ENCODE data around the gene SNX8. TPM values are rescaled to one million over a fixed set of nuclear protein-coding genes. Genes with fewer than 3 reads are reported as not detected.
A peak's percentile ranks its signal among the peaks of the same experiment; 100 is the strongest.

SNX8 gene
- total and polyA plus RNA-seq, 9 of the 15 experiments (the other 6 are each of a cell fraction or from before 2014, with no cell fraction given), result 2.7 to 51.6 (median 16.9) TPM

DNA sequence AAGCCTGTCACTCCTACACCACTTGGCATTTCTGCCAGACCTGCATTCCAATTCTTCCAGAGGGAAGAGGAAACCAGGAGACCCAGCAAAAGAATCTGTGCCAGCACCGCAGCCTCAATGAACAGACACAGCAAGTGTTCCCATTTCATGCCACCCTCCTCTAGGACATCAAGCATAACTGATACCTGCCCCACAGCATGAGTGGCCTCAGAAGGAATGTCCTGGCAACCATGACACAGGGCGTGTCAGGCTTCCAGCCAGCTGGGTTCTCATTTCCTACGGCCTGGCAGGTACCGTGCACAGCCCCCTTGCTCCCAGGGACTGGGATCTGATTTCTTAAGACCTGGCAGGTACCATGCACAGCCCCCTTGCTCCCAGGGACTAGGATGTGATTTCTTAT lies 89.3 kb downstream of the SNX8 start:
- H3K36me3 ChIP-seq (ENCODE audit: control insufficient read depth, insufficient read depth, low read length), result peaks cover 88% of the 10 kb centered on the region; the same call in 2 of the 3 replicates
- H3K9me3 ChIP-seq (replicated peaks; ENCODE audit: control insufficient read depth, insufficient read depth, low read depth, low read length), result no peaks in the 10 kb centered on the region
- DNase-seq (ENCODE audit: extremely low read depth in 1 of 4, low spot score in 3 of 4) (no peak), ATAC-seq (no peak), FAIRE-seq (no peak)
- CTCF ChIA-PET (ENCODE audit: low intra/inter-chr PET ratio), result no interaction called here
- WGBS (ENCODE audit: insufficient coverage, low coverage, missing lambda C conversion rate), result 100% methylated on average over 4 of the region's 4 CpGs
- in situ Hi-C loops (cut with MboI), result no loop called here
- TF ChIP-seq, protein P1, sequence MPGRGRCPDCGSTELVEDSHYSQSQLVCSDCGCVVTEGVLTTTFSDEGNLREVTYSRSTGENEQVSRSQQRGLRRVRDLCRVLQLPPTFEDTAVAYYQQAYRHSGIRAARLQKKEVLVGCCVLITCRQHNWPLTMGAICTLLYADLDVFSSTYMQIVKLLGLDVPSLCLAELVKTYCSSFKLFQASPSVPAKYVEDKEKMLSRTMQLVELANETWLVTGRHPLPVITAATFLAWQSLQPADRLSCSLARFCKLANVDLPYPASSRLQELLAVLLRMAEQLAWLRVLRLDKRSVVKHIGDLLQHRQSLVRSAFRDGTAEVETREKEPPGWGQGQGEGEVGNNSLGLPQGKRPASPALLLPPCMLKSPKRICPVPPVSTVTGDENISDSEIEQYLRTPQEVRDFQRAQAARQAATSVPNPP (IDR thresholded peaks at IDR 0.05; ENCODE audit: borderline replicate concordance, insufficient read depth, insufficient read length), result no peak
- TF ChIP-seq, protein P2, sequence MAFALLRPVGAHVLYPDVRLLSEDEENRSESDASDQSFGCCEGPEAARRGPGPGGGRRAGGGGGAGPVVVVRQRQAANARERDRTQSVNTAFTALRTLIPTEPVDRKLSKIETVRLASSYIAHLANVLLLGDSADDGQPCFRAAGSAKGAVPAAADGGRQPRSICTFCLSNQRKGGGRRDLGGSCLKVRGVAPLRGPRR (CRISPR knock-in tag; IDR thresholded peaks at IDR 0.05), result no peak
- no peak for TF ChIP-seq ETS2 (tag; IDR thresholded peaks at IDR 0.05; ENCODE audit: borderline replicate concordance, poor library complexity, severe bottlenecking)
- no peak for TF ChIP-seq PHF8 (IDR thresholded peaks at IDR 0.05; ENCODE audit: borderline replicate concordance, low read length)
- no peak overlapping the region for H3K4me2 ChIP-seq (ENCODE audit: insufficient read depth, low read length)
- no TSS peak for BruUV-seq (replicated peaks)
- peaks cover 11% of the 10 kb centered on the region for H3K79me2 ChIP-seq (ENCODE audit: control insufficient read depth, insufficient read depth, low read length)
- H4K20me1 ChIP-seq (replicated peaks; ENCODE audit: control insufficient read depth, insufficient read depth, low read length), result peaks cover 2% of the 10 kb centered on the region; the same call in 1 of the 2 replicates
- H3K4me1 ChIP-seq (replicated peaks in 1 of 2; ENCODE audit: control insufficient read depth in 2 of 2, insufficient read depth in 2 of 2, low read length in 2 of 2), result peaks cover 0 to 6% of the 10 kb centered on the region in 2 experiments; a peak in 2 of 5 replicates
- H2AFZ ChIP-seq (ENCODE audit: low read depth, low read length), result no peak overlapping the region
- H3K4me3 ChIP-seq, result no peak overlapping the region
- peak overlapping the region in 1 of 2 experiments; percentile 52; a peak in 2 of 4 replicates for H3K9ac ChIP-seq (ENCODE audit: insufficient read depth in 1 of 2, low read depth in 2 of 2, low read length in 2 of 2)
- H3K9me1 ChIP-seq (ENCODE audit: control insufficient read depth, insufficient read depth, low read length), result no peaks in the 10 kb centered on the region
- no peaks in the 10 kb centered on the region for H3K27me3 ChIP-seq (ENCODE audit: control insufficient read depth in 2 of 2, insufficient read depth in 2 of 2, low read length in 2 of 2)
- POLR2A ChIA-PET, result interaction anchor here (0.8 kb wide), 1 partner anchor 12 kb away, joined by 3 read pairs; no protein-coding TSS in a partner anchor
- no peak overlapping the region for H3K27ac ChIP-seq (ENCODE audit: extremely low read depth, low read depth, low read length)
- intact Hi-C loops (cut with micrococcal nuclease), result no loop called here

All from K562 (cell line).